Neural progenitor cell (in vitro differentiated cells): Measurements from ENCODE around the gene RGS12.

Experiments
- EZH2phosphoT487 ChIP-seq: fragments of 200-600 bp; sonication (generic); IDR thresholded peaks from 2 replicates; pipeline ENCODE4 v1.6.1; 2017; ENCODE audit warnings: antibody characterized with exemption
- TF ChIP-seq, protein P1 (sequence below): fragments of 200-600 bp; sonication (generic); IDR thresholded peaks from 2 replicates; pipeline ENCODE4 v1.5.1; 2017; ENCODE audit warnings: antibody characterized with exemption, mild to moderate bottlenecking

DNA sequence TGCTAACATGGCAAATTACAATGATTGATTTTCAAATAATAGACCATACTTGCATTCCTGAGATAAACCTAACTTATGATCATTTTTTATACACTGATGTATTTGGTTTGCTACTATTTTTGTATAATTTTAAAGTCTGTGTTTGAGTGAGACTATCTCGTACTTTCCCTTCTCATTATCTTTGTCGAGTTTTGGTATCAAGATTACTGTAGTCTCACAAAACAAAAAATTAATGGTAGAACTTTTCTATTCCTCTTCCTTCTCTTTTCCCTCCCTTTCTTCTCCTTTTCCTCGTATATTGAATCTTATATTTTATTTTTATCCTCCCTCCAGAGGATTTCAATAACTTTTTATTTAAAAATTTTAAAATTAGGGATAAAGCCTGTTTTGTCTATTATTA lies 41.5 kb downstream of the RGS12 start:
- TF ChIP-seq, protein P1, sequence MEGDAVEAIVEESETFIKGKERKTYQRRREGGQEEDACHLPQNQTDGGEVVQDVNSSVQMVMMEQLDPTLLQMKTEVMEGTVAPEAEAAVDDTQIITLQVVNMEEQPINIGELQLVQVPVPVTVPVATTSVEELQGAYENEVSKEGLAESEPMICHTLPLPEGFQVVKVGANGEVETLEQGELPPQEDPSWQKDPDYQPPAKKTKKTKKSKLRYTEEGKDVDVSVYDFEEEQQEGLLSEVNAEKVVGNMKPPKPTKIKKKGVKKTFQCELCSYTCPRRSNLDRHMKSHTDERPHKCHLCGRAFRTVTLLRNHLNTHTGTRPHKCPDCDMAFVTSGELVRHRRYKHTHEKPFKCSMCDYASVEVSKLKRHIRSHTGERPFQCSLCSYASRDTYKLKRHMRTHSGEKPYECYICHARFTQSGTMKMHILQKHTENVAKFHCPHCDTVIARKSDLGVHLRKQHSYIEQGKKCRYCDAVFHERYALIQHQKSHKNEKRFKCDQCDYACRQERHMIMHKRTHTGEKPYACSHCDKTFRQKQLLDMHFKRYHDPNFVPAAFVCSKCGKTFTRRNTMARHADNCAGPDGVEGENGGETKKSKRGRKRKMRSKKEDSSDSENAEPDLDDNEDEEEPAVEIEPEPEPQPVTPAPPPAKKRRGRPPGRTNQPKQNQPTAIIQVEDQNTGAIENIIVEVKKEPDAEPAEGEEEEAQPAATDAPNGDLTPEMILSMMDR: no peak
- no peak for TF ChIP-seq EZH2phosphoT487
